ENCODE results near the gene ITGA2B.
"Not testable (repeated sequence)": the region's sequence is repeated elsewhere in the genome, so short reads cannot be mapped to it uniquely, and the experiment has no call there.

ITGA2B gene

DNA sequence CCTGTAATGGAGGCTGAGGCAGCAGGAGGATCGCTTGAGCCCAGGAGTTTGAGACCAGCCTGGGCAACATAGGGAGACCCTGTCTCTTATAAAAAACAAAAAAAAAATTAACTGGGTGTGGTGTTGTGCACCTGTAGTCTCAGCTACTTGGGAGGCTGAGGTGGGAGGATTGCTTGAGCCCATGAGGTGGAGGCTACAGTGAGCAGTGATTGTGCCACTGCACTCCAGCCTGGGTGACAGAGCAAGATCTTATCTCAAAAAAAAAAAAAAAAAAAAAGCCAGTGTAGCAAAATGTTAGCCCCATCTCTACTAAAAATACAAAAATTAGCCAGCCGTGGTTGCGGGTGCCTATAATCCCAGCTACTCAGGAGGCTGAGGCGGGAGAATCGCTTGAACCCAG is 59.2 kb downstream of the ITGA2B start:
- not testable (repeated sequence) for DNase-seq (ENCODE audit: low read depth)

DNA sequence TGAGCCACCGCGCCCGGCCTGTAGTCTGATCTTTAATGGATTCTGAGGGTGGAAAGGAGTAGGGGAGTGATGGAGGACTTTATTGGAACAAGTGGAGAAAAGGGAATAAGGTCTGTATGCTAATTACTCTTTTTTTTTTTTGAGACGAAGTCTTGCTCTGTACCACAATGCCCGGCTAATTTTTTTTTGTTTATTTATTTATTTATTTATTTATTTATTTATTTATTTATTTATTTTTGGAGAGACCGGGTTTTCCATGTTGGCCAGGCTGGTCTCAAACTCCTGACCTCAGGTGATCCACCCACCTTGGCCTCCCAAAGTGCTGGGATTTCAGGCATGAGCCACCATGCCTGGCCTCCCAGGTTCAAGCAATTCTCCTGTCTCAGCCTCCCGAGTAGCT is 59.9 kb downstream of the ITGA2B start:
- DNase-seq (ENCODE audit: low read depth) = not testable (repeated sequence)

DNA sequence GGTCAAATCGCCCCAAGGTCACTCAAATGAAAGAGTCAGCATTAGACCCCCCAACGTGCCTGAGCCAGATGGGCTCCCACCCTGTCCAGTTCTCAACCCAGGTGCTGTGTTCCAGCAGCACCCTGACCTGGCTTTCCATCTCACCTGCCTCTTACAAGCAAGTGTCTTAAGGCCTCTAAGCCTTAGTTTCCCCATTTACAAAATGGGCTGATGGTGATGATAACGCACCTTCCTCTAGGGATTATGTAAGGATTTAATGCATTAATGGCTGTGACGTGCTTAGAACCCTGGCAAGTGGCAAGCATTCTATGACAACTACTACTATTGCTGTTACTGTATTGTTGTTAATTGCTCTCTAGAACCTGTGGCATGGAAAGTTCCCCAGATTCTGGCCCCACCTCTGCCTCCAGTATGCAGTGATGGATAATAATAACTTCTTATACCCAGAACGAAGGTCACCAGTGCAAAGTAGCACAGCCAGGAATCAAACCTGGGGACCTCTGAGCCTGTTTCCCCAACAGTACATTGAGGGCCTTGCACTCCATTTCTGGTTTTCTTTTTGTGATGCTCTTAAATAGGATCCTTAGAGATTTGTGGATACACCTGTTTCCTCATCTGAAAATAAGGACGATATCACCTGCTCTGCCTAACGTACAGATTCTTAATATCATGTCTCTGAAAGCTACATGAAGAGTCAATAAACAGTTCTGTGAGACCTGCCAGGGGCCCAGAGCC is 61.6 kb downstream of the ITGA2B start:
- DNase-seq (ENCODE audit: low read depth) = no peak

DNA sequence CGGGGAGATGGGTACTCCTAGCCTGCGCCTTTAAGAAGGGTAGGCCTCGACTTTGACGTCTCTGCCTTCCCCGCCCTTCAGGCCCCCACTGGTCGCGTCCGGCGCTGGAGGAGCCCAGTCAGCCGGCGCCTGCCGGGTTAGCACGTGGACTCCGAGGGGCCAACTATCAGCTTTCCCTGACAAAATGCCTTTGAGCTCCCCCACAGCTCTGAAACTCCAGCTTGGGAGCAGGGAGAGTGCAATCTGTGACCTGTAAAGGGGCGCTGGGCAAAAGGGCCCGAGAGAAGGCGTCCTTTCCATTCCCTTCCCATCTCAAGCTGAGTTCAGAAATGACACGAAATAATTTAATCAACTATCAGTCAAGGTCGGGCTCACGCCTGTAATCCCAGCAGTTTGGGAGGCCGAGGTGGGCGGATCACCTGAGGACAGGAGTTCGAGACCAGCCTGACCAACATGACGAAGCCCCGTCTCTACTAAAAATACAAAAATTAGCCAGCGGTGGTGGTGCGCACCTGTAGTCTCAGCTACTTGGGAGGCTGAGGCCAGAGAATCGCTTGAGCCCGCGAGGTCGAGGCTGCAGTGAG is 62.5 kb downstream of the ITGA2B start:
- peak; percentile 70 for DNase-seq (ENCODE audit: low read depth)

DNA sequence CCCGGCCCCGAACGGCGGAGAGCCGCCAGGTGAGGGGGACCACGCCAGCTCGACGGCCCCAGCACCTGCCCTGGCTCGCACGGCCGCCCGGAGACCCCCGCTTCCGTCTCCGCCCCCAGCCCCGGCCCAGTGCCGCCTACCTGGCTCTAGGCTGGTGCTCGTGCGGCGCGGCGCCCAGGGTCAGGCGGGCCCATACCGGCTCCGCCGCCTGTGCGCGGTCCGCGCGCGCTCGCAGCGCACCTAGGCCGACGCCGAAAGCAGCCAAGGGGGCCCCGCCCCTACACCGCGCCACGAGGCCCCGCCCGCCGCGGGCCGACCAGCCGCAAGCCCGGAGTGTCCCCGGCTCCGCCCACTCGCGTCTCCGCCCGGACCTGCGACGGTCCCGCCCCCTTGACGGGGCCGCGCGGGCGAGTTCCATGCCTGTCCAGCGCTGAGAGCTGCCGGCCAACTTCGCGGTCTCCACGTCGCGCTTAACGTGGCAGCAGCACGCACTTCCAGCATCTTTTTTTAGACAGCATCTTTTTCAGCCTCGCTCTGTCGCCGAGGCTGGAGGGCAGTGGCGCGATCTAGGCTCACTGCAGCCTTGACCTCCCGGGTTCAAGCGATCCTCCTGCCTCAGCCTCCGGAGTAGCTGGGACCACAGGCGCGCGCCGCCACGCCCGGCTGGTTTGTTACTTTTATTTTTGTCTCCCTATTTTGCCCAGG is 64.7 kb downstream of the ITGA2B start, which contains the start of gene SLC25A39:
Gene SLC25A39 (minus strand): TSS at position 253 of the 705 bp plus-strand sequence. CDS start 1,261 bp downstream, outside the sequence.
- DNase-seq (ENCODE audit: low read depth) = peak; percentile 83

DNA sequence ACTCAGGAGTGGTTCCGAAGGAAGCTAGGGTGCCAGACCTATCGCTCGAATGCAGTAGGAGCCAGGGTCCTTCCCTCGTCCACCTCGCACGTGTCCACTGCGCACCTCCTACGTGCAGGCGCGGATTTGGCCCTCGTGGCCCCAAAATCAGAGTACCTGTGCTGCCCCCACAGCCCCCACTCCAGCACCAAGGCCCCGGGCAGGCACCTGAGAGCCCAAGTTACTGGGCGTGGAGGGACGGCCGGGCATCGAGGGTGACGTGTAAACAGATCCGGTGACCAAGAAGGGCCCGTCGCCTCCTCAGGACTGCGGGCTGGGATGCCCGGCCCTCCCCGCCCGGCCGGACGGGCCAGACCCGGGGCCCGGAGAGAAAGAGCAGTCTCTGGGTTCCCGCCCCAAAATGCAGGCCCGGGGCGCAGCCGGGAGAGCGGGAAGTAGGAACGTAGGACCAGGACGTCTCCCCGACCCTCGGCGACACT is 65.3 kb downstream of the ITGA2B start:
- no peak for DNase-seq (ENCODE audit: low read depth)

DNA sequence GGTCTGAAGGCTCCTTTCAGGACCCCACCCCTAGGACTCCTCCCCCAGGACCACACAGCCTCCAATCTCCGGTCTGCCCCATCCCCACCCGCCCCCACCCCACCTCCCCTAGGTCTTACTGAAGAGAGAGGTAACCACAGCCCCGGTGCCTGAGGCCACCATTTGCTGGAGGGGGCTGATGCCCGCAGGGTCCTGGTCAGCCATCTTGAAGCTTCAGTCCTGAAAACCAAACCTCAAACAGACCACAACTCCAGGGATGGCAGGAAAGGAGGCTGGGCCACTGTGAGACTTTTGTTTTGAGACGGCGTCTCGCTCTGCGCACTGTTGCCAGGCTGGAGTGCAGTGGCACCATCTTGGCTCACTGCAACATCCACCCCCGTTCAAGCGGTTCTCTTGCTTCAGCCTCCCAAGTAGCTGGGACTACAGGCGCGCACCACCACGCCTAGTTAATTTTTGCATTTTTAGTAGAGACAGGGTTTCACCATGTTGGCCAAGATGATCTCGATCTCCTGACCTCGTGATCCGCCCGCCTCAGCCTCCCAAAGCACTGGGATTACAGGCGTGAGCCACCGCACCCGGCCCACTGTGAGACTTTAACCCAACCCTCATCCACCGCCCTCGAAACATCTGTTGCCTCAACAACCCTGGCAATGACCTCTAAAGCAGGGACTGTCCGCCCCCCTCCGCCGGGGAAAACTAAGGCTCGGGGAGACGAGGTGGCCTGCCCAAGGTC is 65.9 kb downstream of the ITGA2B start:
- DNase-seq (ENCODE audit: low read depth) = no peak

DNA sequence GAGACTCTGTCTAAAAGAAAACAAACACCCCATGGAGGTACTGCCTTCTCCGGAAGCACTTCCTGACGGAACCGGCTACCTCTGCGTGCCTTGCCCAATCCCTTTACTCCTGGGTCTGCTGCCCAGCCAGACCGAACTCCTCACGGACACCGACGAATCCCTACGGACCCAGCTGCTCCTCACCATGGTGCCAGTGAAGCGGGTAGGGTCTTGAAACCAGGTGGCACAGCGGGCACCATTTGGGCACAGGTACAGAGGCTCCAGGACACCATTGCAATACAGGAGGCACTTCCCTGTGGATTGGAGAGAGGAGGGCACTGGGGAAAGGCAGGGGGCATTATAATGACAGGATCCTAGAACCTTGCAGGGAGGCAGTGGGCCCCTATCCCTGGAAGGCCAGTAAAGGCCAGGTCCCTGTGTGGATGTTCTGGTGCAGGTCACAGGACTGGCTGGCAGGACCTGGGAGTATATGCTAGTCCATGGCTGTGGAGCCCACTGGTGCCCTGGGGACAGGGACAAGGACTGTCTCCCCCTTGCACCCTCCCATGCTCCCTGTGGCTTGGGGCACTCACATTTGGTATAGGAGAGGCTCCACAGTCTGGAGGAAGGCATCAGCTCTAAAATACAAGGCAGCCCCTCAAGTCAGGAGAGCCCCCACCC is 67.1 kb downstream of the ITGA2B start:
- no peak for DNase-seq (ENCODE audit: low read depth)
